Measurements from ENCODE around the gene BAG2.

The BAG2 gene

DNA sequence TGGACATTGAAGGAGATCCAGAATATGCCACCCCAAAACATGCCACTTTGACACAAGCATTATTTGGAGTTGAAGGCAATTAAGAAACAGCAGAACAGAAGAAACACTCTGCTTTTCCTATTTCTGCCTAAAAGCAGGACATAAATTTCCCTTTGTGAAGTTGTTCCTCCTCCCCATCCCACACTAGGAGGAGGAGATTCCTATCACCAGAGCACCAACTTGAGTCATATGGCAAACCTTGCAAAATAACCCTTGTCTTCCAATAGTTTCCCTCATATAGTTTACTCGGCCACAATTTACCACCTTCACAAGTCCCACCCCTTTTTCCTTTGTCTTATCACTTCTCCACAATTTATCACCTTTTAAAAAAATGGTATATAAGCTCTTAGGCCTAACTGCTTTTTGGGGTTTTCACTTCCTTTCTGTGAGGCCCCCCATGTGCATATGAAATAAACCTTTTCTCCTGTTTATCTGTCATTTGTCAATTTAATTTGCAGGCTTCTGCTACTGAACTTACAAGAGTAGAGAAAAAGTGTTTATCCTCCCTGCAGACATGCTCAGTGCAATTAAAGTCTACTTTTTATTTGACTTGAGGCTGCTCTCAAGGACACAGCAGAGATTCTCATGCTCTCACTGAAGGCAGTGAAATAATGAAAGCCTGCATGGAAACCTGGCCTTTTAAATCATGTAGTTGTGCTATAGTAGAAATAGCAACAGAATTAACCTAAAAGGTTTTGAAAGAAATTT, 52.8 kb downstream of the BAG2 start:
- no peak for DNase-seq

DNA sequence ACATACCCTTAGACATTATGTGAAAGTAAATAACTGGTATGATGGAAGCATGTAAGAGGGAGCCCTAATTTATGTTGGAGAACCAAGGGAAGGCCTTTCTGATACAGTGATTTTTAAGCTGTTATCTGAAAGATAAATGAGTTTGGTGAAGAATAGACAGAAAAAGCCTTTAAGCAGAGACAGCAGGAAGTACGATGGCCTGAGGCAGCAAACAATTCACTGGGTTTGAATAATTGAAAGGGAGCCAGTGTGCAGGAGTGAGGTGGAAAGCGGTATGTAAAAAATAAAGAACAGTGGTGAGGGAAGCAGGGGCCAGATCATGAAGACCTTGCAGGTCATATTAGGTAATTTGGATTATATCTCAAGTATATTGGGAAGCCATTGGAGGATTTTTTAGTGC, 54.1 kb downstream of the BAG2 start:
- no peak for DNase-seq
